GM23338 (cell line): ENCODE measurements around the gene ADAD2. TPM values are rescaled to one million over a fixed set of nuclear protein-coding genes. Genes with fewer than 3 reads are reported as not detected.

ENCODE experiments used
- ATAC-seq: fragments of 200-7000 bp; cut with Tn5 transposase; 3 replicates; pipeline ENCODE4 v1.9.1; 2020
- DNase-seq: peaks from one replicate; pipeline ENCODE4 v3.0.0-alpha.2; 2015; ENCODE audit warnings: low spot score
- H2AFZ ChIP-seq: fragments of 200-600 bp; sonication (generic); 2 replicates; pipeline ENCODE4 v1.8.0; 2016; ENCODE audit warnings: antibody characterized with exemption, mild to moderate bottlenecking, moderate library complexity
- H3F3A ChIP-seq: fragments of 200-600 bp; sonication (generic); replicated peaks from 2 replicates; pipeline ENCODE4 v1.8.0; 2017; ENCODE audit warnings: antibody characterized with exemption, mixed run types, low read depth
- H3K27ac ChIP-seq: fragments of 200-600 bp; sonication (generic); 2 replicates; pipeline ENCODE4 v1.6.1; 2016; ENCODE audit warnings: low read depth
- H3K27me3 ChIP-seq: fragments of 200-600 bp; sonication (generic); 2 replicates; pipeline ENCODE4 v1.8.0; 2016; ENCODE audit warnings: mild to moderate bottlenecking, mixed run types, moderate library complexity; ENCODE audit not compliant: insufficient read depth
- H3K36me3 ChIP-seq: fragments of 200-600 bp; sonication (generic); 2 replicates; pipeline ENCODE4 v1.8.0; 2016; ENCODE audit warnings: mild to moderate bottlenecking; ENCODE audit not compliant: insufficient read depth
- H3K4me1 ChIP-seq: fragments of 200-600 bp; sonication (generic); 2 replicates; pipeline ENCODE4 v1.8.0; 2016; ENCODE audit warnings: mild to moderate bottlenecking, moderate library complexity; ENCODE audit not compliant: insufficient read depth
- H3K4me2 ChIP-seq: fragments of 200-600 bp; sonication (generic); 2 replicates; pipeline ENCODE4 v1.7.1; 2017; ENCODE audit warnings: mixed run types
- H3K4me3 ChIP-seq: fragments of 200-600 bp; sonication (generic); 2 replicates; pipeline ENCODE4 v1.6.1; 2016; ENCODE audit warnings: mixed run types
- H3K79me2 ChIP-seq: fragments of 200-600 bp; sonication (generic); replicated peaks from 2 replicates; pipeline ENCODE4 v1.8.0; 2017; ENCODE audit warnings: mild to moderate bottlenecking; ENCODE audit not compliant: insufficient read depth
- H3K9me2 ChIP-seq: fragments of 200-600 bp; sonication (generic); 2 replicates; pipeline ENCODE4 v1.8.0; 2017; ENCODE audit not compliant: insufficient read depth
- H4K20me1 ChIP-seq: fragments of 200-600 bp; sonication (generic); replicated peaks from 2 replicates; pipeline ENCODE4 v1.8.0; 2017; ENCODE audit warnings: mild to moderate bottlenecking; ENCODE audit not compliant: insufficient read depth
- H3K27ac Mint-ChIP-seq: 2 replicates; pipeline ENCODE4 v1.8.0; 2020; ENCODE audit warnings: inconsistent platforms, mild to moderate bottlenecking, moderate library complexity, mixed read lengths
- H3K27me3 Mint-ChIP-seq: 3 replicates; pipeline ENCODE4 v1.8.0; 2022; ENCODE audit warnings: low read depth, mild to moderate bottlenecking, moderate library complexity, mixed read lengths, inconsistent platforms; ENCODE audit not compliant: insufficient read depth, poor library complexity
- H3K36me3 Mint-ChIP-seq: 3 replicates; pipeline ENCODE4 v1.8.0; 2021; ENCODE audit warnings: low read depth, mild to moderate bottlenecking, inconsistent platforms, moderate library complexity, mixed read lengths
- H3K4me1 Mint-ChIP-seq: 3 replicates; pipeline ENCODE4 v1.8.0; 2020; ENCODE audit warnings: mild to moderate bottlenecking, inconsistent platforms, mixed read lengths
- H3K4me3 Mint-ChIP-seq: 3 replicates; pipeline ENCODE4 v1.8.0; 2021; ENCODE audit warnings: moderate library complexity, mild to moderate bottlenecking, inconsistent platforms, mixed read lengths
- H3K9me3 Mint-ChIP-seq: 3 replicates; pipeline ENCODE4 v1.8.0; 2020; ENCODE audit warnings: moderate library complexity, mild to moderate bottlenecking, inconsistent platforms, mixed read lengths
- CREB1 ChIP-seq: fragments of 250-450 bp; sonication (Bioruptor Pico); IDR thresholded peaks from 2 replicates; pipeline ENCODE4 v1.5.0; 2020; ENCODE audit warnings: low read depth, mild to moderate bottlenecking, moderate library complexity
- EZH2 ChIP-seq: fragments of 200-600 bp; sonication (generic); IDR thresholded peaks from one replicate; pipeline ENCODE4 v1.8.0; 2017; ENCODE audit warnings: antibody characterized with exemption, mild to moderate bottlenecking, low read depth; ENCODE audit not compliant: unreplicated experiment
- EZH2phosphoT487 ChIP-seq: fragments of 200-600 bp; sonication (generic); IDR thresholded peaks from one replicate; pipeline ENCODE4 v1.8.1; 2018; ENCODE audit warnings: antibody characterized with exemption; ENCODE audit not compliant: unreplicated experiment
- NANOG ChIP-seq: IDR thresholded peaks from 2 replicates; pipeline ENCODE4 v1.6.1; 2016; ENCODE audit warnings: antibody characterized with exemption, borderline replicate concordance
- POLR2AphosphoS5 ChIP-seq: IDR thresholded peaks from 2 replicates; pipeline ENCODE4 v1.6.1; 2016; ENCODE audit warnings: antibody characterized with exemption, low read depth
- STAT1 ChIP-seq: IDR thresholded peaks from one replicate; pipeline ENCODE4 v1.6.1; 2016; ENCODE audit warnings: antibody characterized with exemption; ENCODE audit not compliant: unreplicated experiment
- polyA plus RNA-seq: library from polyadenylated mRNA; unstranded; fragments of >200 nt; fragmentation: Nextera tagmentation; extraction: Ambion mirVana; gene quantifications from 2 replicates; pipeline ENCODE4 v1.2.1, GENCODE V29; 2016
- total RNA-seq: library from RNA; depleted of rRNA; stranded (reverse); fragments of >200 nt; shearing (Covaris generic); gene quantifications from 2 replicates; pipeline ENCODE4 v1.2.3, GENCODE V29; 2014
- TF ChIP-seq, protein P1 (sequence below): IDR thresholded peaks from 2 replicates; pipeline ENCODE4 v1.6.1; 2016; ENCODE audit warnings: antibody characterized with exemption
- TF ChIP-seq, protein P2 (sequence below), 2 experiments: fragments of 200-600 bp in 1 of 2; sonication (generic) in 1 of 2; conservative IDR thresholded peaks; 2 replicates each; pipeline versions ENCODE4 v1.5.1 to v1.6.1; 2016 to 2017; ENCODE audit warnings: antibody characterized with exemption in 2 of 2, low read depth in 2 of 2, mild to moderate bottlenecking in 2 of 2, moderate library complexity in 1 of 2
- TF ChIP-seq, protein P3 (sequence below): fragments of 250-450 bp; sonication (Bioruptor Pico); IDR thresholded peaks from 2 replicates; pipeline ENCODE4 v1.5.0; 2020; ENCODE audit warnings: mild to moderate bottlenecking, moderate library complexity

The ADAD2 gene
- total and polyA plus RNA-seq, 2 experiments from 2014 or later = 1.6 to 4.5 TPM

DNA sequence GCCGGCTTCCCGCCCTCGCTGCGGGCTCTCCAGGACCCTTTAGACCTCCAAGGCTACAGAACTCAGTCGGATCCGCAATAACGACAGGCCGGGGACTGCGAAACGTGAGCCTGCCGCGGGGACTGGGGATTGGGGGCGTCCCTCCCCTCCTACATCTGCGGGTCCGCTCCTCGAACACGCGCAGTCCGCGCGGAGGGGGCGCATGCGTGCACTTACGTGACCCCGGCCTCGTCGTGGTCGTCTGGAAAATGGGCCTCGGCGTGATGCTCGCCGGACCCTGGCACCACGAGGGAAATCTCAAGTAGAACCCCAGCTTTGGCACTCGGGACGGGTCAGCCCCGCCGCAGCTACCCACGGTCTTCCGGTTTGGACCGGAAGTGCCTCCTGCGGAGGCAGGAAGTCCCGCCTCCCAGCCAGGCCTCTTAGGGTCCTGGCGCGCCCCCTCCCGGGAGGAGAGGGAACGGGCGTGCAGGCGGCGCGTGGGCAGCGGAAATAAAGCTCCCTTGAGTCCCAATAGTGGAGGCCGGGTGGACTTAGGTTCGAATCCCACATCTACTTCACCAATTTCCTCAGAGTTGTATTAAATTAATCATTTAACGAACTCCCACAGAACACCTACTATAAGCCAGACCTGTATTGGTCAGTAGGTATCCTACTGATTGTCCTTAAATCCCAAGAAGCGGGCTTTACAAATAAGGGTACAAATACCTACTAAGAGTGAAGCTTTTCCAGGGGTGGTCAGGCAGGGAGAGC, 4.1 kb upstream of the ADAD2 start, which contains the start of gene TAF1C:
Gene TAF1C (minus strand): TSS at position 373 of the 753 bp plus-strand sequence. CDS start 2,069 bp downstream, outside the sequence.
- H3K27me3 Mint-ChIP-seq = peaks cover 4% of the 10 kb centered on the region
- Histone ChIP-seq H3K79me2 (peaks cover 31% of the 10 kb centered on the region), H3K36me3 (no peaks in the 10 kb centered on the region; the same call in 1 of the 2 replicates), H3K9me2 (no peaks in the 10 kb centered on the region), H3K4me3 (peak within 1 kb of the TSS; percentile 96), H3K27ac (peak within 1 kb of the TSS; percentile 39; the same call in 1 of the 2 replicates), H4K20me1 (0 out of 2 replicates have a peak, but pooled peaks cover 4% of the 10 kb centered on the region), H3K4me2 (peak within 1 kb of the TSS; percentile 93), H3K4me1 (0 out of 2 replicates have a peak, but pooled peaks cover 6% of the 10 kb centered on the region), H3F3A (no peaks in the 10 kb centered on the region), H3K27me3 (no peaks in the 10 kb centered on the region), H2AFZ (peak within 1 kb of the TSS; percentile 96)
- peak; percentile 84 for ATAC-seq
- peak; percentile 97 for DNase-seq
- peaks cover 7% of the 10 kb centered on the region; the same call in 2 of the 3 replicates for H3K4me1 Mint-ChIP-seq
- peak within 1 kb of the TSS; percentile 97 for H3K27ac Mint-ChIP-seq
- H3K36me3 Mint-ChIP-seq = peaks cover 27% of the 10 kb centered on the region
- peak within 1 kb of the TSS; percentile 97 for H3K4me3 Mint-ChIP-seq
- no peaks in the 10 kb centered on the region for H3K9me3 Mint-ChIP-seq
- TF ChIP-seq POLR2AphosphoS5 = peak; percentile 76
- TF ChIP-seq, protein P1, sequence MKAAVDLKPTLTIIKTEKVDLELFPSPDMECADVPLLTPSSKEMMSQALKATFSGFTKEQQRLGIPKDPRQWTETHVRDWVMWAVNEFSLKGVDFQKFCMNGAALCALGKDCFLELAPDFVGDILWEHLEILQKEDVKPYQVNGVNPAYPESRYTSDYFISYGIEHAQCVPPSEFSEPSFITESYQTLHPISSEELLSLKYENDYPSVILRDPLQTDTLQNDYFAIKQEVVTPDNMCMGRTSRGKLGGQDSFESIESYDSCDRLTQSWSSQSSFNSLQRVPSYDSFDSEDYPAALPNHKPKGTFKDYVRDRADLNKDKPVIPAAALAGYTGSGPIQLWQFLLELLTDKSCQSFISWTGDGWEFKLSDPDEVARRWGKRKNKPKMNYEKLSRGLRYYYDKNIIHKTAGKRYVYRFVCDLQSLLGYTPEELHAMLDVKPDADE = peak; percentile 65
- TF ChIP-seq, protein P2, sequence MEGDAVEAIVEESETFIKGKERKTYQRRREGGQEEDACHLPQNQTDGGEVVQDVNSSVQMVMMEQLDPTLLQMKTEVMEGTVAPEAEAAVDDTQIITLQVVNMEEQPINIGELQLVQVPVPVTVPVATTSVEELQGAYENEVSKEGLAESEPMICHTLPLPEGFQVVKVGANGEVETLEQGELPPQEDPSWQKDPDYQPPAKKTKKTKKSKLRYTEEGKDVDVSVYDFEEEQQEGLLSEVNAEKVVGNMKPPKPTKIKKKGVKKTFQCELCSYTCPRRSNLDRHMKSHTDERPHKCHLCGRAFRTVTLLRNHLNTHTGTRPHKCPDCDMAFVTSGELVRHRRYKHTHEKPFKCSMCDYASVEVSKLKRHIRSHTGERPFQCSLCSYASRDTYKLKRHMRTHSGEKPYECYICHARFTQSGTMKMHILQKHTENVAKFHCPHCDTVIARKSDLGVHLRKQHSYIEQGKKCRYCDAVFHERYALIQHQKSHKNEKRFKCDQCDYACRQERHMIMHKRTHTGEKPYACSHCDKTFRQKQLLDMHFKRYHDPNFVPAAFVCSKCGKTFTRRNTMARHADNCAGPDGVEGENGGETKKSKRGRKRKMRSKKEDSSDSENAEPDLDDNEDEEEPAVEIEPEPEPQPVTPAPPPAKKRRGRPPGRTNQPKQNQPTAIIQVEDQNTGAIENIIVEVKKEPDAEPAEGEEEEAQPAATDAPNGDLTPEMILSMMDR (conservative IDR thresholded peaks at IDR 0.05; ENCODE audit: low read depth in 2 of 2) = peak; percentile 83 to 94
- TF ChIP-seq STAT1 = no peak
- TF ChIP-seq CREB1 (CRISPR knock-in tag) = peak; percentile 41; the same call in 1 of the 2 replicates

DNA sequence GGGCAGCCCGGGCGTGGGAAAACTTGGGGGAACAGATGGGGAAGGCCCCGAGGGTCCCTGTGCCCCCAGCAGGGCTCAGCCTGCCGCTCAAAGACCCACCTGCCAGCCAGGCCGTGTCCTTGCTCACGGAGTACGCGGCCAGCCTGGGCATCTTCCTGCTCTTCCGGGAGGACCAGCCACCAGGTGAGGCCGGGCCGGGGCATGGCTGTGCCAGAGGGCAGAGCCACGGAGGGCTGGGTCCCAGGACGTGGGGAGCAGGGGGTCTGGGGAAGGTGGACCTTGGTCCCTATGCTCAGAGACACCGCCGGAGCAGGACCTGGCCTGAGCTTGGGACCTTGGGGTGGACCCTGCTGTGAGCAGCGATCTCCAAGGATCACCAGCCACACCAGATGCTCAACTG, 509 bp downstream of the ADAD2 start:
- Mint-ChIP-seq H3K36me3 (no peaks in the 10 kb centered on the region; the same call in 2 of the 3 replicates), H3K27ac (no peak overlapping the region), H3K4me3 (no peak overlapping the region), H3K9me3 (no peaks in the 10 kb centered on the region), H3K27me3 (peaks cover 6% of the 10 kb centered on the region), H3K4me1 (peaks cover 7% of the 10 kb centered on the region; the same call in 2 of the 3 replicates)
- Histone ChIP-seq H3K27me3 (no peaks in the 10 kb centered on the region), H3K4me1 (no peaks in the 10 kb centered on the region), H3K36me3 (no peaks in the 10 kb centered on the region), H3F3A (no peaks in the 10 kb centered on the region), H4K20me1 (no peaks in the 10 kb centered on the region), H3K4me2 (no peak overlapping the region), H3K27ac (no peak overlapping the region), H2AFZ (peak overlapping the region; percentile 56; the same call in 1 of the 2 replicates), H3K79me2 (peaks cover 3% of the 10 kb centered on the region), H3K4me3 (no peak overlapping the region), H3K9me2 (no peaks in the 10 kb centered on the region)
- DNase-seq (no peak), ATAC-seq (no peak)
- no peak for TF ChIP-seq EZH2
- no peak for TF ChIP-seq EZH2phosphoT487
- TF ChIP-seq, protein P1 = no peak
- no peak for TF ChIP-seq NANOG
- TF ChIP-seq, protein P3, sequence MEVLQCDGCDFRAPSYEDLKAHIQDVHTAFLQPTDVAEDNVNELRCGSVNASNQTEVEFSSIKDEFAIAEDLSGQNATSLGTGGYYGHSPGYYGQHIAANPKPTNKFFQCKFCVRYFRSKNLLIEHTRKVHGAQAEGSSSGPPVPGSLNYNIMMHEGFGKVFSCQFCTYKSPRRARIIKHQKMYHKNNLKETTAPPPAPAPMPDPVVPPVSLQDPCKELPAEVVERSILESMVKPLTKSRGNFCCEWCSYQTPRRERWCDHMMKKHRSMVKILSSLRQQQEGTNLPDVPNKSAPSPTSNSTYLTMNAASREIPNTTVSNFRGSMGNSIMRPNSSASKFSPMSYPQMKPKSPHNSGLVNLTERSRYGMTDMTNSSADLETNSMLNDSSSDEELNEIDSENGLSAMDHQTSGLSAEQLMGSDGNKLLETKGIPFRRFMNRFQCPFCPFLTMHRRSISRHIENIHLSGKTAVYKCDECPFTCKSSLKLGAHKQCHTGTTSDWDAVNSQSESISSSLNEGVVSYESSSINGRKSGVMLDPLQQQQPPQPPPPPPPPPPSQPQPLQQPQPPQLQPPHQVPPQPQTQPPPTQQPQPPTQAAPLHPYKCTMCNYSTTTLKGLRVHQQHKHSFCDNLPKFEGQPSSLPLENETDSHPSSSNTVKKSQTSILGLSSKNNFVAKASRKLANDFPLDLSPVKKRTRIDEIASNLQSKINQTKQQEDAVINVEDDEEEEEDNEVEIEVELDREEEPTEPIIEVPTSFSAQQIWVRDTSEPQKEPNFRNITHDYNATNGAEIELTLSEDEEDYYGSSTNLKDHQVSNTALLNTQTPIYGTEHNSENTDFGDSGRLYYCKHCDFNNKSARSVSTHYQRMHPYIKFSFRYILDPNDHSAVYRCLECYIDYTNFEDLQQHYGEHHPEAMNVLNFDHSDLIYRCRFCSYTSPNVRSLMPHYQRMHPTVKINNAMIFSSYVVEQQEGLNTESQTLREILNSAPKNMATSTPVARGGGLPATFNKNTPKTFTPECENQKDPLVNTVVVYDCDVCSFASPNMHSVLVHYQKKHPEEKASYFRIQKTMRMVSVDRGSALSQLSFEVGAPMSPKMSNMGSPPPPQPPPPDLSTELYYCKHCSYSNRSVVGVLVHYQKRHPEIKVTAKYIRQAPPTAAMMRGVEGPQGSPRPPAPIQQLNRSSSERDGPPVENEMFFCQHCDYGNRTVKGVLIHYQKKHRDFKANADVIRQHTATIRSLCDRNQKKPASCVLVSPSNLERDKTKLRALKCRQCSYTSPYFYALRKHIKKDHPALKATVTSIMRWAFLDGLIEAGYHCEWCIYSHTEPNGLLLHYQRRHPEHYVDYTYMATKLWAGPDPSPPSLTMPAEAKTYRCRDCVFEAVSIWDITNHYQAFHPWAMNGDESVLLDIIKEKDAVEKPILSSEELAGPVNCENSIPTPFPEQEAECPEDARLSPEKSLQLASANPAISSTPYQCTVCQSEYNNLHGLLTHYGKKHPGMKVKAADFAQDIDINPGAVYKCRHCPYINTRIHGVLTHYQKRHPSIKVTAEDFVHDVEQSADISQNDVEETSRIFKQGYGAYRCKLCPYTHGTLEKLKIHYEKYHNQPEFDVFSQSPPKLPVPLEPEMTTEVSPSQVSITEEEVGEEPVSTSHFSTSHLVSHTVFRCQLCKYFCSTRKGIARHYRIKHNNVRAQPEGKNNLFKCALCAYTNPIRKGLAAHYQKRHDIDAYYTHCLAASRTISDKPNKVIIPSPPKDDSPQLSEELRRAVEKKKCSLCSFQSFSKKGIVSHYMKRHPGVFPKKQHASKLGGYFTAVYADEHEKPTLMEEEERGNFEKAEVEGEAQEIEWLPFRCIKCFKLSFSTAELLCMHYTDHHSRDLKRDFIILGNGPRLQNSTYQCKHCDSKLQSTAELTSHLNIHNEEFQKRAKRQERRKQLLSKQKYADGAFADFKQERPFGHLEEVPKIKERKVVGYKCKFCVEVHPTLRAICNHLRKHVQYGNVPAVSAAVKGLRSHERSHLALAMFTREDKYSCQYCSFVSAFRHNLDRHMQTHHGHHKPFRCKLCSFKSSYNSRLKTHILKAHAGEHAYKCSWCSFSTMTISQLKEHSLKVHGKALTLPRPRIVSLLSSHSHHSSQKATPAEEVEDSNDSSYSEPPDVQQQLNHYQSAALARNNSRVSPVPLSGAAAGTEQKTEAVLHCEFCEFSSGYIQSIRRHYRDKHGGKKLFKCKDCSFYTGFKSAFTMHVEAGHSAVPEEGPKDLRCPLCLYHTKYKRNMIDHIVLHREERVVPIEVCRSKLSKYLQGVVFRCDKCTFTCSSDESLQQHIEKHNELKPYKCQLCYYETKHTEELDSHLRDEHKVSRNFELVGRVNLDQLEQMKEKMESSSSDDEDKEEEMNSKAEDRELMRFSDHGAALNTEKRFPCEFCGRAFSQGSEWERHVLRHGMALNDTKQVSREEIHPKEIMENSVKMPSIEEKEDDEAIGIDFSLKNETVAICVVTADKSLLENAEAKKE (CRISPR knock-in tag) = no peak
- TF ChIP-seq POLR2AphosphoS5 = no peak
- no peak for TF ChIP-seq STAT1
